Measurements from ENCODE around the gene KLHL29.

The KLHL29 gene

DNA sequence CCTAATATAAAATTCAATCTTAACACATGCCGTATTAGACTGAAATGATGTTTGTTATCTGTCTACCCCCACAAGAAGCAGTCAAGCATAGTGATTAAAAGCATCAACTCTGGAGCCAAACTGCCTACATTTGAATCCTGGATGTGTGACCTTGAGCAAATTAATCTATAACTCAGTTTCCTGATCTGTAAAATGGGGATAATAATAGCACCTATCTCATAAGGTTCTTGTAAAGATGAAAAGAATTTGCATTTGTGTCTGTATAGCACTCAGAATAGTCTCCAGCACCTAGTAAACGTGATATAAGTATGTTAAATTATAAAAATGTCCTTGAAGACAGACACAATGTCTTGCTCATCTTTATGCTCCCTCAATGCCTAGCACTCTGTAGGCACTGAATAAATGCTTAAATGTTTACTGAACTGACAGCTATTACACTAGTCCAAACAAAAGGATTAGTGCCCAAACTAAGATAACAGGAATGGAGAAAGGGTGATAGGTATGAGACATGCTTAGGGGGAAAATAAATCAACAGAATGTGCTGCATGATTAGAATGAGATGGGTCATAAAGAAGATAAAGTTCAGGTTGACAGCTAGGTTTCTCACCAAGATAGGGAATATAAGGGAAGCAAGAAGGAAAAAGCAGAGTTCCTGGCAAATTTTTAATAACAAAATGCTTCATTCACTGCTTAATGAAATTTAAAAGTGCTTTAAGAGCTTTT is 361.3 kb downstream of the KLHL29 start:
- no peak for DNase-seq

DNA sequence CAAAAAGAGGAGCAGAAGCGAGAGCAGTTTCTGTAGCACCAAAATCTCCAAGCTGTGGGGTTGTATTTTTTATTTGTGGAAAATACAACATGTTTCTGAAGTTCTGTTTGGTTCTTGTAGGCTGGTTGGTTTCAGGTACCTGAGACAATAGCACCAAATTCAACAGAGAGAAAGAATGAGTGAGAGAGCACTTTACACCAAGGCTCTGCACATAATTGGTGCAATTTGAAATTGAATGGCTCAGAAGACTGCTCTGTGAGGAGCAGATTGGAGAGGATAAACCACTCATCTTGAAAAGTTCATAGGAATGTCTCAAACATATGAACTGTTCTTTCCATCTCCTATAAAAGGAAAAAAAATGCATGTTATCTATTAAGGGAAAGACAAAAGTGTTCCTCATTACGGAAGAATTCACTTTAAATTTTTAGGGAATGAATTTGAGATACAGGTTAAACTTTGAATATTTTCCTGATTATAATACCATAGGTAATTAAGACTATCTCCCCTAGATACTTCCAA is 366.8 kb downstream of the KLHL29 start:
- DNase-seq, result no peak

DNA sequence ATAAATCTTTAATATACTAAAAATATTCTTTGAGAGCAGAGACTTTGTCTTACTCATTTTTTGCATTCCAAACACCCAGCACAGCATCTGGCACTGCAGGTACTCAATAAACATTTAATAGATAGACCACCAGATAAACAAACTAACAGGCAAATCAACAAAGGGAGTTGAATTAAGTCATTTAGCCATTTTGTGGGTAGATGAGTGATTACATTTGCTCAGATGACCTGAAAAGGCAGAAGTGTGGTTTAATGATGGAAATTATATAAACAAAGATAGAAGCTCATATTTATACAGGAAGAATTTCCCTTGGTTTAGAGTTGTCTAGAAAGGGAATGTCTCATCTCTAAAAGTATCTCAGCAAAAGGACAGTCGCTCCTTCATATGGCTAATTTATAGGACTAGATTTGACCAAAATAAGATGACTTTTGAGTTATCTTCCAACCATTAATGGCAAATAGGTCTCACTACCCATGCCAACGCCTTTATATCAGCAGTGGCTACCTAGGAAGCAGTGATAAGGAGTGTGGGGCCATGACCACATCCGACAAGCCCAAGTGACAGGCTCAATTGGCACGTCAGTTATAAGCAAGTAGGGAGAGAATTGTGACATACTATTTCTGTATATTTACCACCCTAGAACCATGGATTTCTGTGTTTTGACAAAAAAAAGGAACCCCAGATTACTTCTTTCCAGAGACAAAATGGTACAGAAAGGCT is 368.5 kb downstream of the KLHL29 start:
- no peak for DNase-seq

DNA sequence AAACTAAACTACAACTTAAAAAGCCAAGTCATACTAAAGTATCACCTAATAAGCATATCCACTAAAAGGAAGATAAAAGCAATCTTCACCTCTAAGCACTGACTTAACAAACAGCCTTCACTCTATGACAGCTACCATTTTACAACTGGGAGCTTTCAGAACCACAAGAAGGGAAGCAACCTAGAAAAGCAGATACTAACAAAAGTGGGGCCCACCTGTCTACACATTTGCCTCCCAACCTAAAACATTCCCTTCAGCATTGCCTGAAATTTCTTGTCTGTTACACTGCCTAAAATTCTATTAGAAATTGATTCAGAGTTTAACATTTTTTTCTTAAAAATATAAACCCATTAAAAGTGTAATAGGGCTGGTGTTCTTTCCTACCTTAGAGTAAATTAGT is 370.0 kb downstream of the KLHL29 start:
- no peak for DNase-seq

DNA sequence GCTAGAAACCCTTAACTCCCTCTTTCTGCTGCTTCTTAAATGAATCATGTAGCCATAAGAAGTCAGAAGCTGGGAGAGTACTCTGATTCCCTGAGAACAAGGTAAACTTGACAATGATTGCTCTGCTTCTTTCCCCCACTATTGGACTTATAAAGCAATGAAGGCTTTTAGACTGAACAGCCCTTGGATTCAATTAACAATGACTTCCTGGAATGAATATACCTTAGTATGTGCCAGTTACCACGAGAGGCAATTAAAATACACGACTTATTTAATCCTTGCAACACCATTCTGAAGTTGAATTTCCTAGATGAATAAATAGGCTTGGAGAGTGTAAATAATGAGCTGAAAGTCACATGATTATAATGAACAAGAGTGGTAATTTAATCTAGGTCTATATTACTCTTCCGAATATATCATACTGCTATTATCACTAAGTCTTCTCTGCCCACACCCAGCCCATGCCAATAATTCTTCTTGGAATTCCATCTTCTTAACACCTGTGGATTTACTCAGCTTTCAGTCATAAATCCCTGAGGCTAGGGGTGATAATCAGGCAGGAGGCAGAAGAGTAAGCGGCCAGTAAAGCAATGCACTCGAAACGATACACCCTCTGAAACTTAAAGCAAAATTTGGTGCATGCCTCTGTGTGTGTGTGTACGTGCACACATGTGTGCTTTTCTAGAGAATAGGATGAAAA is 371.8 kb downstream of the KLHL29 start:
- no peak for DNase-seq

DNA sequence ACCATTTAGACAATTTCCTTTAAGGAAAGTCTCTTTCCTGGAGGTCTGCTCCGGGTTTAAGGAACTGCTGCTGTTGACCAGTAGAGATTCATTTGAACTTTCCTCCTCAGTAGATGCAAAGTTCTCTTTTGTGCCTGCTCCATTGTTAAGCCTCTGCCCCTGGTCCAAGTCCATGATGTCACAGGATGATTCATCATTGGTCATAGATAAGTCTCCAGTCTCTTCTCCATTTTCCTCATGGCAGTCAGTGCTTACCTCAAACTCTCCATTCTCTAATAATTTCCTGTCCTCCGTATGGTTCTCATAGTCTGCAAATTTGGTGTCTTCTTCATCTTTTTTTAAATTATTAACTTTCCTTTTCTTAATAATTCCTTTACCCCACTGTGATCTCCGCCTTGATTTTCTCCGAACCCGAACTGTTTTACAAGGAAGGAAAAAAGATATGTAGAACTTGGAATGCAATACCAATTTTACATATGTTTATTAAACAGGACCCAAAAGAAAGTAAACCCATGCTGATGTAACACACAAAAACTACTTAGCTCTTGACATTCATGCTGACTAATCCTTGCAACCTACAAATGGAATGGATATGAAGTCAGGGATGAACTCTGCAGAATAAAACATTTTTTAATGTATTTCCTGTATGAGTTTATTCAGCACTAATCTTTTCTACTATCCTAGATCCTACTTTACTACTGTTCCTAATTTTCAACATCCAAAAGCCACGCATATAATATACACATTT is 372.9 kb downstream of the KLHL29 start:
- DNase-seq, result no peak
